CD4-positive, CD25-positive, alpha-beta regulatory T cell (primary cell): ENCODE results near the gene MAPK1. TPM values are rescaled to one million over a fixed set of nuclear protein-coding genes. Genes with fewer than 3 reads are reported as not detected.
"Not testable (repeated sequence)": the region's sequence is repeated elsewhere in the genome, so short reads cannot be mapped to it uniquely, and the experiment has no call there.

Experiments
- ATAC-seq, 2 donors: fragments of 150-1000 bp; cut with Tn5 transposase; one replicate each; pipeline ENCODE4 v1.10.0; 2021; ENCODE audit warnings: low read depth in 2 of 2, moderate number of reproducible peaks in 2 of 2, moderate library complexity in 1 of 2
- DNase-seq, 3 donors: peaks; one replicate each; pipeline versions ENCODE4 v3.0.0 to v3.0.0-alpha.2; 2012 to 2022; ENCODE audit warnings: mixed read lengths in 1 of 3
- H3K27ac ChIP-seq: one replicate; pipeline ENCODE4 v1.7.0; 2013; ENCODE audit warnings: mild to moderate bottlenecking, low read length; ENCODE audit not compliant: insufficient read depth, poor library complexity, severe bottlenecking
- H3K27me3 ChIP-seq: one replicate; pipeline ENCODE4 v1.7.0; 2013; ENCODE audit warnings: low read length; ENCODE audit not compliant: control insufficient read depth, insufficient read depth
- H3K36me3 ChIP-seq: one replicate; pipeline ENCODE4 v1.7.0; 2013; ENCODE audit warnings: mild to moderate bottlenecking, low read length, moderate library complexity; ENCODE audit not compliant: control insufficient read depth, insufficient read depth
- H3K4me1 ChIP-seq: 2 replicates; pipeline ENCODE4 v1.7.0; 2013; ENCODE audit warnings: mild to moderate bottlenecking, low read length; ENCODE audit not compliant: insufficient read depth, control insufficient read depth, poor library complexity, severe bottlenecking
- H3K4me3 ChIP-seq: one replicate; pipeline ENCODE4 v1.7.0; 2013; ENCODE audit warnings: low read depth, mild to moderate bottlenecking, low read length, moderate library complexity
- H3K9me3 ChIP-seq, 2 experiments: 1 replicate in 1 of 2; 2 replicates in 1 of 2; pipeline ENCODE4 v1.7.0; 2013; ENCODE audit warnings: low read length in 2 of 2, mild to moderate bottlenecking in 1 of 2, moderate library complexity in 1 of 2; ENCODE audit not compliant: control insufficient read depth in 2 of 2
- H3K27ac Mint-ChIP-seq, 3 donors: one replicate each; pipeline ENCODE4 v1.8.0; 2020 to 2022; ENCODE audit warnings: mild to moderate bottlenecking in 3 of 3, mixed read lengths in 3 of 3, moderate library complexity in 2 of 3
- H3K27me3 Mint-ChIP-seq: one replicate; pipeline ENCODE4 v1.8.0; 2022; ENCODE audit warnings: mild to moderate bottlenecking, mixed read lengths
- H3K36me3 Mint-ChIP-seq: one replicate; pipeline ENCODE4 v1.8.0; 2020; ENCODE audit warnings: mixed read lengths
- H3K4me1 Mint-ChIP-seq, 4 donors: one replicate each; pipeline ENCODE4 v1.8.0; 2020 to 2022; ENCODE audit warnings: mixed read lengths in 4 of 4, mild to moderate bottlenecking in 1 of 4
- H3K4me3 Mint-ChIP-seq, 4 donors: one replicate each; pipeline ENCODE4 v1.8.0; 2020 to 2022; ENCODE audit warnings: mild to moderate bottlenecking in 4 of 4, mixed read lengths in 4 of 4, moderate library complexity in 3 of 4
- H3K9me3 Mint-ChIP-seq, 7 donors: one replicate each; pipeline ENCODE4 v1.8.0; 2020 to 2022; ENCODE audit warnings: mixed read lengths in 7 of 7, mild to moderate bottlenecking in 3 of 7, moderate library complexity in 2 of 7
- polyA plus RNA-seq, 4 donors: library from polyadenylated mRNA; unstranded; fragments of 300-500 nt; fragmentation: Illumina TruSeq; gene quantifications; one replicate each; pipeline ENCODE4 v1.2.3, GENCODE V29; 2021
- total RNA-seq: library from RNA; stranded (reverse); gene quantifications from one replicate; pipeline ENCODE4 v1.2.3, GENCODE V29; 2022

The MAPK1 gene
- total and polyA plus RNA-seq, 5 donors from 2014 or later: 46.5 to 88.0 (median 75.3) TPM

DNA sequence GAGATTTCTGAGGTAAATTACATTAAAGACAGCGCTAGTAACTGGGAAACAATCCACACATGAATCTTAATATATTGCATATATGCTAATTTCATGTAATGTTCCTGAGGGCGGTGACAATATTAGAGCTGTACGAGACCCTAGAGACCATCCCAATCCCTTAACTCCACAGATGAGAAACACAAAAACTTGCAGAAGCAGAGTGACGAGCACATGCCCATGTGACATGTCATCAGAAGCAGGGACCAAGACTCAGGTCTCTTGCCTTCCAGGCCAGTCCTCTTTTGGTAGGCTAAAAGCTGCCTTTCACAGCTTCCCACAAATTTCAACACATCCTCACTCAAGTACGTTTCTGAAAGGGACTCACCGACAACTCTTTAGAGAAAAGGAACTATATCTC is 11.8 kb downstream of the MAPK1 start:
- Histone ChIP-seq H3K27ac (no peak overlapping the region), H3K9me3 (no peaks in the 10 kb centered on the region), H3K36me3 (peaks cover 6% of the 10 kb centered on the region), H3K4me1 (peaks cover 38% of the 10 kb centered on the region), H3K27me3 (no peaks in the 10 kb centered on the region), H3K4me3 (no peak overlapping the region)
- DNase-seq (no peak), ATAC-seq (no peak)
- peak overlapping the region in 2 of 3 donors; percentile 23 to 58 for H3K27ac Mint-ChIP-seq
- peaks cover 54 to 99% (median 80%) of the 10 kb centered on the region in 4 donors for H3K4me1 Mint-ChIP-seq
- no peaks in the 10 kb centered on the region for H3K27me3 Mint-ChIP-seq
- H3K4me3 Mint-ChIP-seq: peak overlapping the region in 2 of 4 donors; percentile 36 to 57
- no peaks in the 10 kb centered on the region for H3K9me3 Mint-ChIP-seq
- H3K36me3 Mint-ChIP-seq: peaks cover 17% of the 10 kb centered on the region

DNA sequence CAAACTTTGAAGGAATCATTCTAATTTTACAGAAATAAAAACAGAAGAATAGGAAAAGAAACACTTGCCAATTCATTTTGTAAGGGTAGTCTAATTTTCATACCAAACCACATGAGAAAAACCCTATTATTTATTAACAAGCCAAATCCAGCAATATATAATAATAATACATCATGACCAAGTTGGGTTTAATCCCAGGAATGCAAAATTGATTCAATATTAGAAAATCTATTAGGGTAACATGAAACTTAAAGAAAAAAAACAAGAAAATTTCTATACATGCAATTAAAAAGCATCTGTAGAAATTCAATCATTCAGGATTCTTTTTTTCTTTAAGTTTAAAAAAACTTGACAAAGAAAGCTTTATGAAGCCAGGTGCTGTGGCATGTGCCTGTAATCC is 16.8 kb downstream of the MAPK1 start:
- H3K27ac Mint-ChIP-seq: no peak overlapping the region

DNA sequence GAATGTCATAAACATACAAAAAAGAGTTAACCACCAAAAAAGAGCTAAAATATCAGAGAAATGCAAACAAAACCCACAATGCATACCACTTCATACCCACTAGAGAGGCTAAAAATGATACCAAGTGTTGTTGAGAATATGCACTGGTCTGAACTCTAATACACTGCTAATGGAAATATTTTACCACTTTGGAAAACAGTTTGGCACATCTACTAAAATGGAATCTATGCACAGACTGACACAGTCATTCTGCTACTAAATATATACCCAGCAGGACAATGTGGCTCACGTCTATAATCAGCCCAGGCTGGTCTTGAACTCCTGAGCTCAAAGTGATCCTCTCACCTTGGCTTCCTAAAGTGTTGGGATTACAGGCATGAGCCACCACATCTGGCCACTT is 18.0 kb downstream of the MAPK1 start:
- Histone ChIP-seq H3K36me3 (peaks cover 6% of the 10 kb centered on the region), H3K27me3 (no peaks in the 10 kb centered on the region), H3K4me1 (peaks cover 15% of the 10 kb centered on the region), H3K27ac (no peak overlapping the region), H3K9me3 (no peaks in the 10 kb centered on the region), H3K4me3 (no peak overlapping the region)
- Mint-ChIP-seq H3K4me1 (peaks cover 31 to 79% (median 60%) of the 10 kb centered on the region in 4 donors), H3K27me3 (no peaks in the 10 kb centered on the region), H3K9me3 (peaks cover 0 to 1% (median 0%) of the 10 kb centered on the region in 7 donors), H3K27ac (no peak overlapping the region), H3K4me3 (peak overlapping the region in 2 of 4 donors; percentile 19 to 28), H3K36me3 (peaks cover 26% of the 10 kb centered on the region)
- ATAC-seq: no peak
- no peak for DNase-seq

More for the DNA sequence above, 16.8 kb downstream of the MAPK1 start:
- Mint-ChIP-seq H3K4me3 (peak overlapping the region in 1 of 4 donors; percentile 71), H3K9me3 (peaks cover 0 to 1% (median 0%) of the 10 kb centered on the region in 7 donors), H3K4me1 (peaks cover 33 to 85% (median 64%) of the 10 kb centered on the region in 4 donors), H3K36me3 (peaks cover 23% of the 10 kb centered on the region), H3K27me3 (no peaks in the 10 kb centered on the region)
- Histone ChIP-seq H3K27me3 (no peaks in the 10 kb centered on the region), H3K4me1 (peaks cover 16% of the 10 kb centered on the region), H3K4me3 (no peak overlapping the region), H3K27ac (no peak overlapping the region), H3K36me3 (peaks cover 6% of the 10 kb centered on the region), H3K9me3 (no peaks in the 10 kb centered on the region)
- ATAC-seq (no peak), DNase-seq (no peak)

DNA sequence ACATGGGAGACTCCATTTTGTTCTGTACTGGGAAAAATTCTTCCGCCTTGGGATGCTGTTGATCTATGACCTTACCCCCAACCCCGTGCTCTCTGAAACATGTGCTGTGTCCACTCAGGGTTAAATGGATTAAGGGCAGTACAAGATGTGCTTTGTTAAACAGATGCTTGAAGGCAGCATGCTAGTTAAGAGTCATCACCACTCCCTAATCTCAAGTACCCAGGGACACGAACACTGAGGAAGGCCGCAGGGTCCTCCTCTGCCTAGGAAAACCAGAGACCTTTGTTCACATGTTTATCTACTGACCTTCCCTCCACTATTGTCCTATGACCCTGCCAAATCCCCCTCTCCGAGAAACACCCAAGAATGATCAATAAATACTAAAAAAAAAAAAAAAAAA is 19.4 kb downstream of the MAPK1 start:
- H3K4me1 ChIP-seq: peaks cover 15% of the 10 kb centered on the region
- not testable (repeated sequence) for DNase-seq, ATAC-seq, H3K27ac ChIP-seq, H3K4me3 ChIP-seq, H3K9me3 ChIP-seq, H3K27me3 Mint-ChIP-seq, H3K27me3 ChIP-seq, H3K36me3 ChIP-seq, H3K9me3 Mint-ChIP-seq
- peaks cover 37 to 78% (median 58%) of the 10 kb centered on the region in 4 donors for H3K4me1 Mint-ChIP-seq
- peaks cover 31% of the 10 kb centered on the region for H3K36me3 Mint-ChIP-seq
- peak overlapping the region in 1 of 4 donors; percentile 21 for H3K4me3 Mint-ChIP-seq
- H3K27ac Mint-ChIP-seq: peak overlapping the region in 1 of 3 donors; percentile 48

DNA sequence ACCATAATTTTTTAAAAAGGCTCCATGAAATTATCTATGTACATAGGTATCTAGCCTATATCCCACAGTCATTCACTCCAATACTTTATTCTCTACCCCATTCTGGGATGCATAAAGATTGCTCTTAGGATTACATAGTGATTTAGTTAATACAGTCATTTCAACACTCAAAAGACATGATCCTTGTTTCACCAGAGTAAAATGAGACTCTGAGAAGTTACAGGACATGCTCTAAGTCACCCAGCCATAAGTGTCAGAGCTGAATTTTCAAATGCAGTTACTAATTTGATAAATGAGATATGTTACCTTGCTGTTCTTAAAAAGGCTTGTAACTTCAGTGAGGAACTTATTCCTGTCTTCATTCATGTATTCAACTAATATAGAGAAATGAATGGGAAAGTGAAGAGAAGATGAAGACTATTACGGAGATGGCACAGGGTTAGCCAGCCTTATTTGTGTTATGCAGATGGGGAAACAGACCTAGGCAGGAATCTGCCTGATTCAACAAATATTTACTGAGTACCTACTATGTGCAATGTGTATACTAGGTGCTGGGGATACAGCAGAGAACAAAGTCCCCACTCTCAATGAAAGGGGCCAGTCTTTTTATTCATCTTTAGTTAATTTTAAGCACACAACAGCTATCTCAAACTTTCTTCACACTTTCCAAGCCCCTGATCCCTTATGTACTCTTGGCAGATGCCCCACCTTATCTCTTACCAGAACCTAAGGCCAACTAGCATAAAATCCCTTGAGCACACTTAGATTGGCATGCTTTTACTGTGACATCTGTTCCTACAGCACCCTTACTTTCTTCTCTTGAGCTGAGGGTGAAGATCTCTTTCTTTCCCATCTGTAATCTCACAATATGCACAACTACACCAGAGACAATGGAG is 21.6 kb downstream of the MAPK1 start:
- Histone ChIP-seq H3K27me3 (no peaks in the 10 kb centered on the region), H3K27ac (no peak overlapping the region), H3K4me3 (no peak overlapping the region), H3K4me1 (peaks cover 14% of the 10 kb centered on the region), H3K9me3 (no peaks in the 10 kb centered on the region), H3K36me3 (peaks cover 2% of the 10 kb centered on the region)
- Mint-ChIP-seq H3K27me3 (no peaks in the 10 kb centered on the region), H3K9me3 (peaks cover 0 to 1% (median 0%) of the 10 kb centered on the region in 7 donors), H3K4me1 (peaks cover 32 to 71% (median 52%) of the 10 kb centered on the region in 4 donors), H3K36me3 (peaks cover 18% of the 10 kb centered on the region), H3K27ac (peak overlapping the region in 2 of 3 donors; percentile 40 to 54), H3K4me3 (peak overlapping the region in 1 of 4 donors; percentile 24)
- ATAC-seq: no peak
- DNase-seq: no peak

DNA sequence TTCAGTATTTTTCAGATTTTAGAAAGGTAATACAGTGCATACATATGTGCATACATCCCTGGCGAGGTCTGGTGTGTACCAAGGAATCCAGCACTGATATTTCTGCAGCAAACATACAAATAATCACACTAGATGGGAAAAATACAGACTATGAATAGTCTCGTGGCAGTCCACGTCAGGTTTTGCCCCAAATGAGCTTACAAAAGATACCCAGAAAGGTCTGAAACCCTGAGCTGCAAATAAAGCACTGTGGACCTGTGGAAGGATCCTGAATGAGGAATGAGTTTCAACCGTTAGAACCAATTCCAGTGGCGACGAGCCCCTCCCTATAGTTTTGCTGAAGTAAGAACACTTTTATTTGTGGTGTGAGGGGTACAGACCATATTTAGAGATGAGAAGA is 24.5 kb downstream of the MAPK1 start:
- no peak overlapping the region for H3K27ac ChIP-seq
- H3K36me3 Mint-ChIP-seq: peaks cover 19% of the 10 kb centered on the region
- peak overlapping the region in 1 of 3 donors; percentile 18 for H3K27ac Mint-ChIP-seq

DNA sequence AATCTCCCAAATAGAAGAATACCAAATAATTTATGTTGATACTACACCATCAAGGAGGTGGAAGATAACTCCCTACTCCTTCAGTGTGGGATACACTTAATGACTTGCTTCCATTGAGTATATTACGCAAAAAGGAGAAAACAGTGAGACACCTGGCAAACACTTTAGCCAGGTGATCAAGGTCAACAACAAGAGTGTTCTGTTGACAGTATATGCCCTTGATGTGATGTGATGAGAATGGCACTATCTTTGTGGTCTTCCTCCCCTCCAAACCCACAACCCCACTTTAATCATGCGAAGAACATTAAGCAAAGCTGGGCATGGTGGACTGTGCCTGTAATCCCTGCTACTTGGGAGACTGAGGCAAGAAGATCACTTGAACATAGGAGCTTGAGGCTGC is 26.0 kb downstream of the MAPK1 start:
- Mint-ChIP-seq H3K4me1 (peaks cover 37 to 71% (median 56%) of the 10 kb centered on the region in 4 donors), H3K9me3 (peaks cover 0 to 1% (median 0%) of the 10 kb centered on the region in 7 donors), H3K4me3 (no peak overlapping the region), H3K36me3 (peaks cover 15% of the 10 kb centered on the region), H3K27me3 (no peaks in the 10 kb centered on the region), H3K27ac (no peak overlapping the region)
- peaks cover 9% of the 10 kb centered on the region for H3K4me1 ChIP-seq
- H3K9me3 ChIP-seq: no peaks in the 10 kb centered on the region
- ATAC-seq: no peak
- no peaks in the 10 kb centered on the region for H3K27me3 ChIP-seq
- no peak overlapping the region for H3K27ac ChIP-seq
- DNase-seq: no peak
- peaks cover 2% of the 10 kb centered on the region for H3K36me3 ChIP-seq
- no peak overlapping the region for H3K4me3 ChIP-seq

More for the DNA sequence above, 24.5 kb downstream of the MAPK1 start:
- Histone ChIP-seq H3K36me3 (peaks cover 2% of the 10 kb centered on the region), H3K4me1 (peaks cover 14% of the 10 kb centered on the region), H3K9me3 (no peaks in the 10 kb centered on the region), H3K27me3 (no peaks in the 10 kb centered on the region), H3K4me3 (no peak overlapping the region)
- DNase-seq (no peak), ATAC-seq (no peak)
- H3K4me3 Mint-ChIP-seq: no peak overlapping the region
- H3K4me1 Mint-ChIP-seq: peaks cover 29 to 73% (median 53%) of the 10 kb centered on the region in 4 donors
- peaks cover 0 to 1% (median 0%) of the 10 kb centered on the region in 7 donors for H3K9me3 Mint-ChIP-seq
- H3K27me3 Mint-ChIP-seq: no peaks in the 10 kb centered on the region
